Endothelial cell of umbilical vein (primary cell): ENCODE results near the gene MAGEB1.

Experiments used
- CTCF ChIP-seq, 2 donors: IDR thresholded peaks; 1 replicate in 1 of 2; 2 replicates in 1 of 2; pipeline ENCODE4 v1.5.1; 2011; ENCODE audit warnings: low read length in 2 of 2, mild to moderate bottlenecking in 2 of 2, moderate library complexity in 2 of 2, control low read depth in 1 of 2, inconsistent platforms in 1 of 2, low read depth in 1 of 2; ENCODE audit not compliant: insufficient read depth in 1 of 2; ENCODE audit errors: extremely low read depth in 1 of 2
- EZH2 ChIP-seq: IDR thresholded peaks from 2 replicates; pipeline ENCODE4 v1.6.1; 2012; ENCODE audit warnings: borderline replicate concordance, low read depth, mild to moderate bottlenecking, moderate library complexity, low read length, inconsistent platforms; ENCODE audit not compliant: severe bottlenecking
- FOS ChIP-seq: IDR thresholded peaks from 2 replicates; pipeline ENCODE4 v1.6.1; 2011; ENCODE audit warnings: mild to moderate bottlenecking, low read length, moderate library complexity, borderline replicate concordance; ENCODE audit not compliant: insufficient read depth
- GATA2 ChIP-seq: IDR thresholded peaks from 2 replicates; pipeline ENCODE4 v1.7.0; 2011; ENCODE audit warnings: low read depth, mild to moderate bottlenecking, moderate library complexity, mixed read lengths, low read length; ENCODE audit not compliant: insufficient read length, insufficient read depth
- MAX ChIP-seq: IDR thresholded peaks from 2 replicates; pipeline ENCODE4 v1.6.1; 2011; ENCODE audit not compliant: insufficient read depth, insufficient read length
- MYC ChIP-seq: IDR thresholded peaks from one replicate; pipeline ENCODE4 v1.6.1; 2011; ENCODE audit warnings: mild to moderate bottlenecking, low read depth, low read length
- POLR2A ChIP-seq: IDR thresholded peaks from 2 replicates; pipeline ENCODE4 v1.6.1; 2012; ENCODE audit warnings: low read depth, mild to moderate bottlenecking, control low read depth, low read length
- POLR2AphosphoS5 ChIP-seq: IDR thresholded peaks from 2 replicates; pipeline ENCODE4 v1.6.1; 2012; ENCODE audit warnings: low read depth, mild to moderate bottlenecking, control low read depth, low read length, moderate library complexity; ENCODE audit not compliant: insufficient read depth

- TF ChIP-seq EZH2 = no peak
- no peak for TF ChIP-seq CTCF (IDR thresholded peaks at IDR 0.05; ENCODE audit: extremely low read depth in 1 of 2, insufficient read depth in 1 of 2, low read depth in 1 of 2, low read length in 2 of 2)
- TF ChIP-seq POLR2AphosphoS5 = no peak
- TF ChIP-seq MAX = no peak
- TF ChIP-seq POLR2A = no peak
- no peak for TF ChIP-seq GATA2
- TF ChIP-seq FOS = peak; percentile 92
- no peak for TF ChIP-seq MYC
Observed at GRCh38 chrX:30283456-30284200, 36.7 kb downstream of the MAGEB1 start.
